HepG2 (cell line): ENCODE results near the gene CIITA. TPM values are rescaled to one million over a fixed set of nuclear protein-coding genes. Genes with fewer than 3 reads are reported as not detected.

ENCODE experiments used
- ARID5B ChIP-seq: IDR thresholded peaks from 2 replicates; pipeline ENCODE4 v1.4.0; 2020; ENCODE audit warnings: mild to moderate bottlenecking, missing genetic modification reagents
- BATF2 ChIP-seq: sonication (generic); formaldehyde crosslinking; IDR thresholded peaks from 2 replicates; pipeline ENCODE4 v1.8.0; 2022; ENCODE audit warnings: mild to moderate bottlenecking, missing genetic modification reagents, moderate library complexity
- ETV5 ChIP-seq: IDR thresholded peaks from 2 replicates; pipeline ENCODE4 v1.6.1; 2018; ENCODE audit warnings: missing biosample characterization, missing genetic modification reagents, inconsistent platforms, borderline replicate concordance
- GLI4 ChIP-seq: sonication (generic); formaldehyde crosslinking; IDR thresholded peaks from 2 replicates; pipeline ENCODE4 v1.5.1; 2020; ENCODE audit warnings: missing genetic modification reagents, mild to moderate bottlenecking, moderate library complexity, borderline replicate concordance
- MAX ChIP-seq: IDR thresholded peaks from 2 replicates; pipeline ENCODE4 v1.6.1; 2012; ENCODE audit warnings: inconsistent platforms
- MIER3 ChIP-seq: IDR thresholded peaks from 2 replicates; pipeline ENCODE4 v1.6.1; 2016; ENCODE audit warnings: missing compliant biosample characterization, borderline replicate concordance
- NR3C1 ChIP-seq: sonication (generic); formaldehyde crosslinking; IDR thresholded peaks from 2 replicates; pipeline ENCODE4 v1.4.0; 2020; ENCODE audit warnings: missing genetic modification reagents
- PHF21A ChIP-seq: sonication (generic); formaldehyde crosslinking; IDR thresholded peaks from 2 replicates; pipeline ENCODE4 v1.5.0; 2020; ENCODE audit warnings: mild to moderate bottlenecking, missing genetic modification reagents
- SPEN ChIP-seq: sonication (generic); formaldehyde crosslinking; IDR thresholded peaks from 2 replicates; pipeline ENCODE4 v1.5.1; 2020; ENCODE audit warnings: low read depth, mild to moderate bottlenecking, missing genetic modification reagents
- ZFP1 ChIP-seq: IDR thresholded peaks from 2 replicates; pipeline ENCODE4 v1.6.1; 2016
- ZHX2 ChIP-seq, 2 experiments: sonication (generic) in 1 of 2; formaldehyde crosslinking in 1 of 2; IDR thresholded peaks; 2 replicates each; pipeline versions ENCODE4 v1.6.1 to v1.9.0; 2014 to 2022; ENCODE audit warnings: antibody characterized with exemption in 1 of 2, borderline replicate concordance in 1 of 2, inconsistent platforms in 1 of 2, low read depth in 1 of 2, missing genetic modification reagents in 1 of 2
- ZNF280D ChIP-seq: sonication (generic); formaldehyde crosslinking; IDR thresholded peaks from 2 replicates; pipeline ENCODE4 v1.5.1; 2020; ENCODE audit warnings: mild to moderate bottlenecking, missing genetic modification reagents
- ZNF337 ChIP-seq: sonication (generic); formaldehyde crosslinking; IDR thresholded peaks from 2 replicates; pipeline ENCODE4 v1.5.1; 2020; ENCODE audit warnings: missing genetic modification reagents, low read depth, mild to moderate bottlenecking, borderline replicate concordance
- ZNF547 ChIP-seq: sonication (generic); formaldehyde crosslinking; IDR thresholded peaks from 2 replicates; pipeline ENCODE4 v1.5.1; 2020; ENCODE audit warnings: mild to moderate bottlenecking, missing genetic modification reagents
- polyA plus RNA-seq, 8 experiments: library from polyadenylated mRNA; depleted of rRNA in 3 of 8; stranded (reverse) in 7 of 8; unstranded in 1 of 8; fragments of >200 nt; fragmentation: Illumina TruSeq in 4 of 8; extraction: Trizol in 4 of 8; gene quantifications; 2 replicates each; pipeline versions ENCODE4 v1.2.1 to v1.2.3, GENCODE V29; 2011 to 2016; ENCODE audit warnings: low read depth in 4 of 8, missing spikeins in 1 of 8, mixed read lengths in 1 of 8; ENCODE audit not compliant: insufficient read depth in 1 of 8
- total RNA-seq, 5 experiments: library from RNA; depleted of rRNA; stranded (reverse); fragments of >200 nt; fragmentation: Illumina TruSeq; extraction: Trizol; gene quantifications; 2 replicates each; pipeline ENCODE4 v1.2.3, GENCODE V29; 2016; ENCODE audit warnings: low read depth in 1 of 5

The CIITA gene
- total and polyA plus RNA-seq, 2 of the 13 experiments (the other 11 are each of a cell fraction or from before 2014, with no cell fraction given), result 0.08 to 0.09 TPM

- TF ChIP-seq PHF21A (CRISPR knock-in tag) (no peak), SPEN (no peak; the same call in 1 of the 2 replicates), NR3C1 (CRISPR knock-in tag) (no peak), MAX (no peak), BATF2 (CRISPR knock-in tag) (no peak), ZNF547 (CRISPR knock-in tag) (peak; percentile 39; the same call in 1 of the 2 replicates), ARID5B (CRISPR knock-in tag) (peak; percentile 66), ZHX2 (IDR thresholded peaks at IDR 0.05; ENCODE audit: low read depth) (no peak), ZHX2 (CRISPR knock-in tag; IDR thresholded peaks at IDR 0.05; ENCODE audit: borderline replicate concordance) (no peak), ZNF280D (CRISPR knock-in tag) (no peak), GLI4 (0 out of 2 replicates have a peak, but pooled peaks have one; percentile 51), MIER3 (CRISPR knock-in tag) (no peak), ZFP1 (CRISPR knock-in tag) (no peak), ZNF337 (CRISPR knock-in tag) (no peak), ETV5 (peak; percentile 74)
These were observed 41.4 kb downstream of the CIITA start (continued) for GRCh38 chr16:10918294-10919002.
